ENCODE measurements around the gene CCT8.
"Not testable (repeated sequence)": the region's sequence is repeated elsewhere in the genome, so short reads cannot be mapped to it uniquely, and the experiment has no call there.

The CCT8 gene

DNA sequence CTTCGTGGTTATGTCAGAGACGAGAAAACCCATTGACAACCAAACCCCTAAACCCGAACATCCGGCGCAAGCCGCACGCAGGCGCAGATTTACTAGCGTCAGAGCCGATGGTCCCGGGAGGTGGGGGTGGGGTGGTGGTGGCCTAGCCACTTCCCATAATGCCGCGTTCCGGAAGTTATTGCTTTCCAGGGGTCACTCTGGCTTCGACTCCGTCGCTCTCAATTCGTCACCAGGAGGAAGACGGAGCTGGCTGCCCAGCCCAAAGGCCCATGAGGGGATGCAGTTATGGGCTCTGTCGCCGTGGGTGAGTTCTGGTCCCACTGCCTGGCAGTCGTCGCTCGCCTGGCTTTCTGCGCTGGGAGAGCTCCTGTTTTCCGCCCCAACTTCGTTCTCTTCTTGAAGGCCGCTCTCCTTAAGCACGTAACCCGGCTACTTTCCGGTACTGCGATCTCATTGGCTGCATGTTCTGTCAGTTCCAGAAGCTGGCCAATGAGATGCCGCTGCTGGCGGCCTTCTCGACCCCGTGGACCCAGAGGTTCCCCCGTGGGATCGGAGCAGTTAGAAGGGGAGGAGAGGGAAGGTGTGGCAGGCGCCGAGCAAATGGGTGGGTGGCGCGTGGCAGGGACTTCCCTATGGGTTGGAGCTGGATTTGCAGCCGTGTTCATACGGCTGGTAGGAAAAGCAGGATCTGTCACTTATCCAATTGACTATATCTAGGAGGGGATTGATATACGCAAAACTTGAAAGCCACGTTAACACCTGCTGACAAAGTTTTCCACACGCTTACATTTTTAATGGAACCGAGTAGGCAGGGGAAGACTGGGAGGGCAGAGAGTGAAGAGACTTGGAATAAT, 48.7 kb downstream of the CCT8 start, which contains the start of gene USP16:
Gene USP16 (plus strand): TSS at position 195 of the 854 bp plus-strand sequence. CDS start 3,246 bp downstream, outside the sequence.
- peak; percentile 85 to 89 (median 86) for DNase-seq (ENCODE audit: low read depth in 3 of 3)

DNA sequence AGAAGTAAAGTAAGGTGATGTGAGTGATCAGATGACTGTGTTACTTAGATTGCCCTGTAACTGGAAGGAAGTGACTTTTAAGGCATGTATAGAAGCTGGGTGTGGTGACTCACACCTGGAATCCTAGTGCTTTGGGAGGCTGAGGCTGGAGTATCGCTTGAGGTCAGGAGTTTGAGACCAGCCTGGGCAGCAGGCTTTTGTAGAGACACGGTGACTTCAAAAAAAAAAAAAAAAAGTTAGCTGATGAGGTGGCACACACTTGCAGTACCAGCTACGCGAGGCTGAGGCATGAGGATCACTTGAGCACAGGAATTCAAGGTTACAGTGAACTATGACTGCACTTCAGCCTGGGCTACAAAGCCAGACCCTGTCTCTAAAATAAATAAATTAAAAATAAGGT, 51.3 kb downstream of the CCT8 start:
- no peak for DNase-seq (ENCODE audit: low read depth in 3 of 3)

DNA sequence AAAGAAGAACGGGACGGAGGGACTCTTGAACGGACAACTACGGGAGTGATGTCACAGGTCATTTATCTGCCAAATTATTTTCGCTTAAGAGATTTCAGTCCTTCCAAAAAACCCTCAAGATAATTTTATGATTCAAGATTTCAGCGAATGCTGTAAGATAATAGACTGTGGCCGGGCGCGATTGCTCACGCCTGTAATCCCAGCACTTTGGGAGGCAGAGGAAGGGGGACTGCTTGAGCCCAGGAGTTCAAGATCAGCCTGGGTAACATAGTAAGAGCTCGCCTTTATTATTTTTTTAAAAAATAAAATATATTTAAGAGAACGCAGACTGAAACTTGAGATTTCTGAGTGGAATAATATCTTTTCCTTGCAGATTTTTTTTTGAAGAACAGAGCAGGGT, 54.9 kb downstream of the CCT8 start:
- no peak for DNase-seq (ENCODE audit: low read depth in 3 of 3)

DNA sequence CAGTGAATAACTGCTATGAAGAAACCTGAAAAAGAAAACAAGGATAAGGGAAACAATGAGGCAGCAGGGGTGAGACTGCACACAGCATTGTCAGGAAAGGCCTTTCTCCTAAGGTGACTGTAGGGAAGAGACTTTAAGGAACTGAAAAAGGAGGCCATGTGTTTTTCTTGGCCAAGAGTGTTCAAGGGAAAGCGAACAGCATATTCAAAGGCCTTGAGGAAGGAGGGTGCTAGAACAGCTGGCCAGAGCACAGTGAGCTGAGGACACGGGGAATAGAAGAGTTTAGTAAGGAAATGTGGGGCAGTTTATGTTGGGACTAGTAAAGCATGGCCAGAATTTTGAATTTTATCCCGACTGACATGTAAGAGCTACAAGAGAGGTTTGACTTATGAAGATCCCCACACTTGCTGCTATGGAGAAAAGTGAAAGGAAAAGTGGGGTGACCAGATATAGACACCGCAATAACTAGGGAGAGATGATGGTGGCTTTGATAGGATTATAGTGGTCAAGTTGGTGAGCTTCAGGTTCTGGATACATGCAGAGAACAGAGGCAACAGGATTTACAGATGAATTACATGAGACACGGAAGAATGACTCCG, 55.7 kb downstream of the CCT8 start:
- no peak for DNase-seq (ENCODE audit: low read depth in 3 of 3)

DNA sequence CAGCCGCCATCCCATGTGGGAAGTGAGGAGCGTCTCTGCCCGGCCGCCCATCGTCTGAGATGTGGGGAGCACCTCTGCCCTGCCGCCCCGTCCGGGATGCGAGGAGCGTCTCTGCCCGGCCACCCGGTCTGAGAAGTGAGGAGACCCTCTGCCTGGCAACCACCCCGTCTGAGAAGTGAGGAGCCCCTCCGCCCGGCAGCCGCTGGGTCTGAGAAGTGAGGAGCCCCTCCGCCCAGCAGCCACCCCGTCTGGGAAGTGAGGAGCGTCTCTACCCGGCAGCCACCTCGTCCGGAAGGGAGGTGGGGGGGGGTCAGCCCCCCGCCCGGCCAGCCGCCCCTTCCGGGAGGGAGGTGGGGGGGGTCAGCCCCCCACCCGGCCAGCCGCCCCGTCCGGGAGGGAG, 62.2 kb downstream of the CCT8 start:
- DNase-seq (ENCODE audit: low read depth in 3 of 3) = not testable (repeated sequence)

DNA sequence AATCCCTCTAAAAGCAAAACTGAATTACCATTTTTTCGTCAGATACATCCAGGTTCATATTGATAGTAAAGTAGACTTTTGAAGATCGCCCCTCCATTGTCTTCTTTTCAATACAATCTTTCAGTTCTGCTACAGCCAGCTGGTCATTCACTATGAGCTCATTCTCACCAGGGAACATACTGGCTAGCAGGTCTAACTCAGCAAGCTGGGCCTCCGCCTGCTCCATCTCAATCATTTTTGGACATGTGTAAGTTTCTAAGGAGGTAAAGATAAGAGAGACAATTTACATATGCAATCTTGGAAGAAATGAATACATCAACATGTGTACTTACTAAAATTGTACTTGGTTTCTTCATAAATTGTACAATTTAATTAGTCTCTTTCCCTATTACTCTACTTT, 65.1 kb downstream of the CCT8 start:
- no peak for DNase-seq (ENCODE audit: low read depth in 3 of 3)

DNA sequence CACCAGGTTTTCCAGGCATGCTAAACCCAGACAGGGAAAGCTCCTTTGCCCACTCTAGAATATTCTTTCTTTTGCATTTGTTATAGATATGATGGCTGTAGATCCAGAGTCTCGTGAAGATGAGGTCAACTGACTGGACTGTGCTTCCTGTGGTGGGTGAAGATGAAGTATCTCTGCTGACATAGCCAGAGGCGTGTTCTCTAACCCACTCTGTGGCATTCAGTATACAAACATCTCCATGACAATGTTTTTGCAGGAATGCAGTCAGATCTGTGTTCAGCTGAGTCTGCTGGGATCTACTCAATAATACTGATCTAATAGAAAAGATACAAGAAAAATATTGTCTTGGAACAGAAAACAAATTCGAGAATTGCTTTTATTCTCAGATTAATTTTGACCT, 65.6 kb downstream of the CCT8 start:
- no peak for DNase-seq (ENCODE audit: low read depth in 3 of 3)

DNA sequence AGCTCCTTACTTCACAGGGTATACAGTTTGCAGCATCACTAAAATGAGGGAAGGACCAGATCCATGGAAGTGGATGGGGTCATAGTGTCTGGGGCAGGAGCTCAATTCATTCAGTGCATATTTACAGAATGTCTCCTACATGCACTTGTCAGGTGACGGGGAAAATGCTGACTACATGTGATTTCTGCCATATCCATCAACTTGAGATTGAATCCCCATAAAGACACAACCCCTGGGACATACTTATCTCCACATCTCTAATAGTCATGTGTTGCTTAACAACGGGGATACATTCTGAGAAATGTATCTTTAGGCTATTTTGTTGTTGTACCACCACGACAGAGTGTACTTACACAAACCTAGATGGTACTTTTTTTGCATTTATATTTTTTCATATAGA, 66.3 kb downstream of the CCT8 start:
- no peak for DNase-seq (ENCODE audit: low read depth in 3 of 3)
